Activated naive CD4-positive, alpha-beta T cell treated with anti-CD3 and anti-CD28 coated beads for 36 hours (primary cell): Measurements from ENCODE around the gene HOXD8. TPM values are rescaled to one million over a fixed set of nuclear protein-coding genes. Genes with fewer than 3 reads are reported as not detected.

Experiments used
- CTCF ChIA-PET: fragments of 350-600 bp; sonication (Branson Sonifier 250); formaldehyde crosslinking; loops from one replicate; lab custom pipeline; 2021; ENCODE audit warnings: antibody characterized with exemption; lab: Charles Lee
- DNase-seq: peaks from one replicate; pipeline ENCODE4 v3.0.0-alpha.2; 2020
- H3K27ac Mint-ChIP-seq: one replicate; pipeline ENCODE4 v1.8.0; 2021; ENCODE audit warnings: mild to moderate bottlenecking, mixed read lengths
- H3K27me3 Mint-ChIP-seq: one replicate; pipeline ENCODE4 v1.8.0; 2021; ENCODE audit warnings: low read depth, mixed read lengths
- H3K36me3 Mint-ChIP-seq: one replicate; pipeline ENCODE4 v1.8.0; 2021; ENCODE audit warnings: low read depth, mixed read lengths
- H3K4me1 Mint-ChIP-seq: one replicate; pipeline ENCODE4 v1.8.0; 2021; ENCODE audit warnings: low read depth, mixed read lengths
- H3K4me3 Mint-ChIP-seq: one replicate; pipeline ENCODE4 v1.8.0; 2021; ENCODE audit warnings: mild to moderate bottlenecking, moderate library complexity, mixed read lengths
- H3K9me3 Mint-ChIP-seq: one replicate; pipeline ENCODE4 v1.8.0; 2021; ENCODE audit warnings: mixed read lengths
- intact Hi-C: fragments of 100-400 bp; cut with micrococcal nuclease; formaldehyde crosslinking; loops from one replicate; pipeline ENCODE4 v1.15.1; 2023
- total RNA-seq, 2 experiments: library from RNA; stranded (reverse); gene quantifications; one replicate each; pipeline ENCODE4 v1.2.3, GENCODE V29; 2021

HOXD8 gene
- total RNA-seq, 2 experiments from 2014 or later: not detected

- Mint-ChIP-seq H3K27ac (no peak overlapping the region), H3K4me3 (no peak overlapping the region), H3K4me1 (peaks cover 24% of the 10 kb centered on the region), H3K27me3 (peaks cover 72% of the 10 kb centered on the region), H3K9me3 (no peaks in the 10 kb centered on the region), H3K36me3 (peaks cover 1% of the 10 kb centered on the region)
- DNase-seq: no peak
- CTCF ChIA-PET: interaction anchor here (0.8 to 0.9 kb wide), 2 partner anchors 11 to 282 kb away, joined by 3 to 4 read pairs; no protein-coding TSS in a partner anchor
- intact Hi-C loops: loop anchor here (2.0 to 5.0 kb wide), 3 partner anchors 16 to 1841 kb away; partner anchors contain the start of genes HOXD1 and SP9
These were observed 43.5 kb downstream of the HOXD8 start for GRCh38 chr2:176172895-176173566.

GRCh38 chr2:176173567-176174381 lies 44.3 kb downstream of the HOXD8 start:
- Mint-ChIP-seq H3K4me1 (peaks cover 24% of the 10 kb centered on the region), H3K36me3 (peaks cover 1% of the 10 kb centered on the region), H3K9me3 (no peaks in the 10 kb centered on the region), H3K4me3 (no peak overlapping the region), H3K27ac (no peak overlapping the region), H3K27me3 (peaks cover 74% of the 10 kb centered on the region)
- intact Hi-C loops: loop anchor here (2.0 to 5.0 kb wide), 3 partner anchors 15 to 1841 kb away; partner anchors contain the start of genes HOXD1 and SP9
- CTCF ChIA-PET: interaction anchor here (0.9 to 2.5 kb wide), 2 partner anchors 34 to 281 kb away, joined by 4 to 5 read pairs; no protein-coding TSS in a partner anchor
- DNase-seq: no peak

- Mint-ChIP-seq H3K4me1 (peaks cover 24% of the 10 kb centered on the region), H3K27ac (no peak overlapping the region), H3K27me3 (peaks cover 78% of the 10 kb centered on the region), H3K4me3 (no peak overlapping the region), H3K36me3 (peaks cover 1% of the 10 kb centered on the region), H3K9me3 (no peaks in the 10 kb centered on the region)
- CTCF ChIA-PET: interaction anchor here (0.6 to 2.5 kb wide), 2 partner anchors 34 to 197 kb away, joined by 5 read pairs; no protein-coding TSS in a partner anchor
- DNase-seq: no peak
- intact Hi-C loops: loop anchor here (5.0 kb wide), 2 partner anchors 42 to 1842 kb away; partner anchors contain the start of gene SP9
These were observed 44.9 kb downstream of the HOXD8 start for GRCh38 chr2:176174382-176174823.

GRCh38 chr2:176174824-176175708 lies 45.6 kb downstream of the HOXD8 start:
- intact Hi-C loops: loop anchor here (5.0 kb wide), 2 partner anchors 43 to 1843 kb away; partner anchors contain the start of gene SP9
- peaks cover 24% of the 10 kb centered on the region for H3K4me1 Mint-ChIP-seq
- H3K27me3 Mint-ChIP-seq: peaks cover 78% of the 10 kb centered on the region
- no peaks in the 10 kb centered on the region for H3K9me3 Mint-ChIP-seq
- CTCF ChIA-PET: interaction anchor here (0.6 to 2.5 kb wide), 3 partner anchors 35 to 280 kb away, joined by 4 to 5 read pairs (median 5); no protein-coding TSS in a partner anchor
- DNase-seq: no peak
- peaks cover 1% of the 10 kb centered on the region for H3K36me3 Mint-ChIP-seq
- no peak overlapping the region for H3K4me3 Mint-ChIP-seq
- no peak overlapping the region for H3K27ac Mint-ChIP-seq

GRCh38 chr2:176175709-176176607 lies 46.5 kb downstream of the HOXD8 start:
- H3K4me1 Mint-ChIP-seq: peaks cover 24% of the 10 kb centered on the region
- H3K36me3 Mint-ChIP-seq: peaks cover 1% of the 10 kb centered on the region
- no peak for DNase-seq
- intact Hi-C loops: no loop called here
- no peak overlapping the region for H3K4me3 Mint-ChIP-seq
- H3K9me3 Mint-ChIP-seq: no peaks in the 10 kb centered on the region
- H3K27ac Mint-ChIP-seq: no peak overlapping the region
- peaks cover 80% of the 10 kb centered on the region for H3K27me3 Mint-ChIP-seq
- CTCF ChIA-PET: interaction anchor here (1.0 to 2.5 kb wide), 2 partner anchors 36 to 279 kb away, joined by 4 to 5 read pairs; no protein-coding TSS in a partner anchor

GRCh38 chr2:176177580-176178037 lies 48.1 kb downstream of the HOXD8 start:
- Mint-ChIP-seq H3K36me3 (no peaks in the 10 kb centered on the region), H3K27me3 (peaks cover 76% of the 10 kb centered on the region), H3K9me3 (no peaks in the 10 kb centered on the region), H3K4me1 (peaks cover 18% of the 10 kb centered on the region), H3K4me3 (no peak overlapping the region), H3K27ac (no peak overlapping the region)
- CTCF ChIA-PET: no interaction called here
- intact Hi-C loops: no loop called here
- DNase-seq: no peak

GRCh38 chr2:176178038-176178756 lies 48.7 kb downstream of the HOXD8 start:
- Mint-ChIP-seq H3K4me1 (peaks cover 15% of the 10 kb centered on the region), H3K27ac (no peak overlapping the region), H3K36me3 (no peaks in the 10 kb centered on the region), H3K9me3 (no peaks in the 10 kb centered on the region), H3K4me3 (peak overlapping the region; percentile 39), H3K27me3 (peaks cover 76% of the 10 kb centered on the region)
- DNase-seq: no peak
- CTCF ChIA-PET: interaction anchor here (0.9 kb wide), 1 partner anchor 476 kb away, joined by 3 read pairs; no protein-coding TSS in a partner anchor
- intact Hi-C loops: no loop called here

- CTCF ChIA-PET: interaction anchor here (0.9 kb wide), 1 partner anchor 476 kb away, joined by 3 read pairs; no protein-coding TSS in a partner anchor
- Mint-ChIP-seq H3K4me3 (no peak overlapping the region), H3K27me3 (peaks cover 76% of the 10 kb centered on the region), H3K9me3 (no peaks in the 10 kb centered on the region), H3K36me3 (no peaks in the 10 kb centered on the region), H3K4me1 (peaks cover 11% of the 10 kb centered on the region), H3K27ac (no peak overlapping the region)
- no peak for DNase-seq
- intact Hi-C loops: no loop called here
These were observed 49.3 kb downstream of the HOXD8 start for GRCh38 chr2:176178757-176179295.

GRCh38 chr2:176181551-176181950 lies 52.0 kb downstream of the HOXD8 start:
- CTCF ChIA-PET: no interaction called here
- no peak for DNase-seq
- no peak overlapping the region for H3K27ac Mint-ChIP-seq
- no peak overlapping the region for H3K4me3 Mint-ChIP-seq
- no peaks in the 10 kb centered on the region for H3K9me3 Mint-ChIP-seq
- no peaks in the 10 kb centered on the region for H3K36me3 Mint-ChIP-seq
- no peaks in the 10 kb centered on the region for H3K4me1 Mint-ChIP-seq
- intact Hi-C loops: no loop called here
- H3K27me3 Mint-ChIP-seq: peaks cover 70% of the 10 kb centered on the region
